OCI-LY1 (cell line): ENCODE results near the gene SPECC1L.

Experiments used
- EZH2 ChIP-seq: fragments of 200-600 bp; sonication (generic), shearing (Covaris generic); IDR thresholded peaks from 2 replicates; pipeline ENCODE4 v1.8.0; 2017; ENCODE audit warnings: borderline replicate concordance, mixed run types, mild to moderate bottlenecking, antibody characterized with exemption, low read length, moderate library complexity, mixed read lengths
- TF ChIP-seq, protein P1 (sequence below): fragments of 200-600 bp; sonication (generic), shearing (Covaris generic); IDR thresholded peaks from 2 replicates; pipeline ENCODE4 v1.5.1; 2017; ENCODE audit warnings: mild to moderate bottlenecking, antibody characterized with exemption, low read length, moderate library complexity, mixed read lengths

DNA sequence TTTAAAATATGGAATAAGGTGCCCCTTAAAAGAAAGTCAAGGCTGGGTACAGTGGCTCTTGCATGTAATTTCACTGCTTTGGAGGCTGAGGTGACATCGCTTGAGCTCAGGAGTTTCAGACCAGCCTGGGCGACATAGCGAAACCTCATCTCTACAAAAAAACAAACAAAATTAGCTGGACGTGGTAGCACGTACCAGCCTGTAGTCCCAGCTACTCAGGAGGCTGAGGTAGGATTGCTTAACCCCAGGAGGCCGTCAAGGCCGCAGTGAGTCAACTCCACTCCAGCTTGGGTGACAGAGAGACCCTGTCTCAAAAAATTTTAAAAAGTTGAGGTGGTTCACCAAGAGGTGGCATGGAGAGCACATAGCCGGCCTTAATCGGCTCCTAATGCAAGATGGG, 139.1 kb downstream of the SPECC1L start:
- TF ChIP-seq, protein P1, sequence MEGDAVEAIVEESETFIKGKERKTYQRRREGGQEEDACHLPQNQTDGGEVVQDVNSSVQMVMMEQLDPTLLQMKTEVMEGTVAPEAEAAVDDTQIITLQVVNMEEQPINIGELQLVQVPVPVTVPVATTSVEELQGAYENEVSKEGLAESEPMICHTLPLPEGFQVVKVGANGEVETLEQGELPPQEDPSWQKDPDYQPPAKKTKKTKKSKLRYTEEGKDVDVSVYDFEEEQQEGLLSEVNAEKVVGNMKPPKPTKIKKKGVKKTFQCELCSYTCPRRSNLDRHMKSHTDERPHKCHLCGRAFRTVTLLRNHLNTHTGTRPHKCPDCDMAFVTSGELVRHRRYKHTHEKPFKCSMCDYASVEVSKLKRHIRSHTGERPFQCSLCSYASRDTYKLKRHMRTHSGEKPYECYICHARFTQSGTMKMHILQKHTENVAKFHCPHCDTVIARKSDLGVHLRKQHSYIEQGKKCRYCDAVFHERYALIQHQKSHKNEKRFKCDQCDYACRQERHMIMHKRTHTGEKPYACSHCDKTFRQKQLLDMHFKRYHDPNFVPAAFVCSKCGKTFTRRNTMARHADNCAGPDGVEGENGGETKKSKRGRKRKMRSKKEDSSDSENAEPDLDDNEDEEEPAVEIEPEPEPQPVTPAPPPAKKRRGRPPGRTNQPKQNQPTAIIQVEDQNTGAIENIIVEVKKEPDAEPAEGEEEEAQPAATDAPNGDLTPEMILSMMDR: no peak
- no peak for TF ChIP-seq EZH2
